ENCODE measurements around the gene GDI1.

Gene GDI1

DNA sequence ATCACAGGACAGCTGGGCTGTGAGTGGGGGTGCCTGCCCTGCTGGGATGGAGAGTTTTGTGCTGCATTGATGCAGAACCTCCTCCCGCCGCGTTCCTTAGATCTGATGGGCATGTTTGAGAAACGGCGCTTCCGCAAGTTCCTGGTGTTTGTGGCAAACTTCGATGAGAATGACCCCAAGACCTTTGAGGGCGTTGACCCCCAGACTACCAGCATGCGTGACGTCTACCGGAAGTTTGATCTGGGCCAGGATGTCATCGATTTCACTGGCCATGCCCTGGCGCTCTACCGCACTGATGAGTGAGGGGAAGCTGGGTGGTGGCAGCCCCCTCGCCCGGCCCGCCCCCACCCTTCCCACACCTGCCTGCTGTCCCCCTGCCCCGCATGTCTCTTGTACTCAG, 2.9 kb downstream of the GDI1 start:
- DNase-seq: no peak

DNA sequence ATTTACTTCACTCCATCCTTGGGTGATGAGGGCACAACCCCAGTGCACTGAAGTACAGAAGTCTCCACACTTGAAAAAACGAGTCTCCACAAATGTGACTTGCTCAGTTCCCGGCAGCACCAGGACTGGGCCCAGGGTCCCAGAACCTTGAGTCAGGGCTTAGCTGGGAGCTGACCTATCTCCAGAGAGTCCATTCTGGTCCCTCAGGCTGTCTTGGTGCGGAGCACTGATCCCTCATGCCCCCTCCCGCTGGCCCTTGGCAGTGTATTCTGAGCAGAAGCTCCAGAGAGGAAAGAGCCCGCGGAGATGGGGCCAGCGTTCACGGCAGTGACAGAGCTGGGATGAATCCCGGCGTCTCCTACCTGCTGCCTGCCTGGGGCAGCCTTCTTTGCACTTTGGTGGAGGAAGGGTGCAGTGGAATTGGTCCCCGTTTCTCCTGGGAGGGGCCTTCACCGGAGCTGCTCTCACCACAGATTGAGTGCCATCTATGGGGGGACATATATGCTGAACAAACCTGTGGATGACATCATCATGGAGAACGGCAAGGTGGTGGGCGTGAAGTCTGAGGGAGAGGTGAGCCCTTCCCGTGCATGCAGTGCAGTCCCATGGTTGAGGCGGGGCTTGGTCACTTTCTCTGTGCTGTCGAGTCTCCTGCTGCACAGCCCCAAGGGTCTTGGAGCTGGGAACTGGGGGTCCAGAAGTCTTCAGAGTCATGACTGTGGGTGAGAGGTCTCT, 3.8 kb downstream of the GDI1 start:
- DNase-seq: no peak

DNA sequence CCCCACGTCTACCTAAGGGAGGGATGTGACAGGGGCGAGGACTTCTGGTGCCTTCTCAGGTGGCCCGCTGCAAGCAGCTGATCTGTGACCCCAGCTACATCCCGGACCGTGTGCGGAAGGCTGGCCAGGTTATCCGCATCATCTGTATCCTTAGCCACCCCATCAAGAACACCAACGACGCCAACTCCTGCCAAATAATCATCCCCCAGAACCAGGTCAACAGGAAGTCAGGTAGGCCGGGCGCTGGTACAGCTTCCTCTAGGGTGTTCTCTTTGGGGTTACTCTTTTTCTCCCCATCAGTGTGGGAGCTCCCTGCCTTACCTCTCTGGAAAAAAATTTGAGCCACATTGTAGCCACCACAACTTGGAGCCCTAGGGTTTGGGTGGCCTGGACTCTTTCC, 4.6 kb downstream of the GDI1 start:
- no peak for DNase-seq

DNA sequence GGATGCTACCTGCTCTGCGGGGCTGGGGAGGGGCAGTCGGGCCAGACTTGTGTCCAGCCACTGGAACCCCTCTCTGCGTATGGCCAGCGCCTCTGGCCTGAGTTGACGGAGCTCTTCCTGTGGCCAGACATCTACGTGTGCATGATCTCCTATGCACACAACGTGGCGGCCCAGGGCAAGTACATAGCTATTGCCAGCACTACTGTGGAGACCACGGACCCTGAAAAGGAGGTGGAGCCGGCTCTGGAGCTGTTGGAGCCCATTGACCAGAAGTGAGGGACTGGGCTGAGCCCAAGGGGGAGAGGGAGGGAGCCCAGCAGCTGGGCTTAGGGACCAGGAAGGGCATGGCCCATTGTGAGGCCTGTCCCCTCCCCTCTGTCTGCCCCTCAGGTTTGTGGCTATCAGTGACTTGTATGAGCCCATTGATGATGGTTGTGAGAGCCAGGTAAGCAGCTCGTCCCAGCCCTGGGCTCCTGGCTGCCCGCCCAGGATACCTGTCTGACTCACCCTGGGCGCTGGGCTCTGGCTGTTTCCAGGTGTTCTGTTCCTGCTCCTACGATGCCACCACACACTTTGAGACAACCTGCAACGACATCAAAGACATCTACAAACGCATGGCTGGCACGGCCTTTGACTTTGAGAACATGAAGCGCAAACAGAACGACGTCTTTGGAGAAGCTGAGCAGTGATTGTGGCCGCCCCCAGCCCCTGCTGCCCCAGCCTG, 5.2 kb downstream of the GDI1 start:
- DNase-seq: no peak

DNA sequence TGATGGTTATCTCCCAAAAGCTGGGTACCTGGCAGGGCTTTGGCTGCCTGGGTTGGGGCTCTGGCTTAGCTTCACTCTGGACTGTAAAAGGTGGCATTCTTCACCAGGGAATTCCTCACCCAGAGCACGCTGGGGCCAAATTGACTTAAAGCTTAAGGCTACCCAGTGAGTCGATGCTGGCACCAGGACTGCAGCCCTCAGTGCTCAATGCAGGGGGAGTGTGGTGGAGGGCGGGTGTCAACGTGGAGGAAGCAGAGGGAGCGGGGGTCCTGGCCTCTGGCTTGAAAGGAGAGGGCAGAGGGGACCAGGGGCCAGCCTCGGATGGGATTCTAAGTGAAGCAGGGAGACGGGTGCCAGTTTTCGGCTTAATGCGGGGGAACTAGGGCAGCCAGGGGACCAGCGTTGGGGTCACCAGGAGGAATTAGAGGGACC, 6.5 kb downstream of the GDI1 start:
- no peak for DNase-seq

DNA sequence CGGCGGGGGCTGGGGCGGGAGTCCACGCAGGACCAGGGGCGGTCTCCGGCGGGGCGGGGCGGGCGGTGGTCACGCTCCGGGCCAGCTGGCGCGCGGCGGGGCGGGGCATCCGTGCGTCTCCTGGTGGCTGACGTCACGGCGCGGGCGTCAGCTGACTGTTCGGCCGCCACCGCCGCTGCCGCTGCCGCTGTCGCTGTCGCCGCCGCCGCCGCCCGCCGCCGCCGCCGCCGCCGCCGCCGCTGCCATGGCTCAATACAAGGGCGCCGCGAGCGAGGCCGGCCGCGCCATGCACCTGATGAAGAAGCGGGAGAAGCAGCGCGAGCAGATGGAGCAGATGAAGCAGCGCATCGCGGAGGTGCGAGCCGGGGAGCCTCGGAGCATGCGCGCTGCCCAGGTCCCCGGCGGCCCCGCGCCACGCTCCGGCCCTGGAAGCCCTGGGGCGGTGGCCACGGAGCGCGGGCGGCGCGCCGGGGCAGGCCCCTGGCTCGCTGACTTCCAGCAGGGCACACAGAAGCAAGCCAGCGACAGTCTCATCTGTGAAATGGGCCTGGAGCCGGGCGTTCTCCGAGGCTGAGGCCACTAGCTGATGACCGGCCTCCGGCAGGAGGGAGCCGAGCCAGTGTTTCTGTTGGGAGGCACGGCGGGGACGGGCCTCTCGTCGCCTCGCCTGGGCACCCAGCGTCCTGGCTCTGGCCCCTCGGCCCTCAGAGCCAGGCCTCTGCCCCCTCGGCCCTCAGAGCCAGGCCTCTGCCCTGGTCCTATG, 7.2 kb downstream of the GDI1 start, which contains the start of gene FAM50A:
FAM50A (plus strand) TSS at position 150 of the 763 bp plus-strand sequence; CDS start at position 245, 95 bp downstream.
- no peak for DNase-seq

DNA sequence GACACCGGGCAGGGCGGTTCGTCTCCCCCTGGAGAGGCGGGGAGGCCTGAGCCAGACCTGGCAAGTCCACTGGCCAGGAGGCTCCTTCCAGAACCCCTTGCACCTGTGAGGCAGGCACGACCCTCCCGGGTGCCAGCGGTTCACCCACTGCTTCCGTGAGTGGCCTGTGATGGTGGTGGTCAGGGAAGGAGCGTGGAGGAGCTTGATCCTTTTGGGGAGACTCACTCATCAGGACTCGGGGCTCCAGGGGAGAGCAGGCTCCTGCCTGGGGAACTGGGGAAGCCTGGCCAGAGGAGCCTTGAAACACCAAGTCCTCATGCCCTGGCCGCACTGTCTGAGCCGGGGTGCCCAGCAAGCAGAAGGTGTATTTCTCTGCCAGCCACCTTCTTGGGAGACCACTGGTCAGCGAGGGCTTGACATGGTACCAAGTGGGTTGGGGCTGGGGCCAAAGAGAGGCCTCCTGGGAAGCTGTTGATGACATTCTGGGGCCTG, 7.8 kb downstream of the GDI1 start:
- DNase-seq: no peak

DNA sequence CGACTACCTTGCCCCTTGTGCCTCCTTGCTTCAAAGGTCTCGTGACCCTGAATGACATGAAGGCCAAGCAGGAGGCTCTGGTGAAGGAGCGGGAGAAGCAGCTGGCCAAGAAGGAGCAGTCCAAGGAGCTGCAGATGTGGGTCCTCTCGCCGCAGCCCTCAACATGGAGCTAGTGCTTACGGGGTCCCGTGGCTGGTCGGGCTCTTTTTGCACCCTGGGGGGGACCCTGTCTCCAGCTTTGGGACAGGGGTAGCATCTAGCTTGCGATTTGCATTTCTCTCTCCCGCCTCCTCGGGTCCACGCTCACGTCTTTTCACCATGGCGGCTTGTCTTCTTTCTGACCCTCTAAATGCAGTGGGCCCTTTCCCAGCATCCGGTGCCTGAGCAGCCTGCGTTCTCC, 8.8 kb downstream of the GDI1 start:
- no peak for DNase-seq

DNA sequence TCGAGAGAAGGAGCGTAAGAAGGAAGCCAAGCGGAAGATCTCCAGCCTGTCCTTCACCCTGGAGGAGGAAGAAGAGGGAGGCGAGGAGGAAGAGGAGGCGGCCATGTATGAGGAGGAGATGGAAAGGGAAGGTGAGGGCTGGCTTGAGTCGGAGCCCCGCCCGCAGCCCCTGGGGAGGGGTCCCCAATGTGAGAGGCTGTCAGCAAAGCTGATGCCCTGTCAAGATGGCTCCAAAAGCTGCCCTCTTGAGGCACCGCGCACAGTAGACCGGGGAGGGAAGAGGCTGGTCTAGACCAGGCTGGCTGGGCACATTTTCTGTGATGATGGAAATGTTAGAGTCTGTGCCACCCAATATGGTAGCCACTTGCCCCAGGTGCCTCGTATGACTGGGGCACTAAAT, 9.5 kb downstream of the GDI1 start:
- no peak for DNase-seq

DNA sequence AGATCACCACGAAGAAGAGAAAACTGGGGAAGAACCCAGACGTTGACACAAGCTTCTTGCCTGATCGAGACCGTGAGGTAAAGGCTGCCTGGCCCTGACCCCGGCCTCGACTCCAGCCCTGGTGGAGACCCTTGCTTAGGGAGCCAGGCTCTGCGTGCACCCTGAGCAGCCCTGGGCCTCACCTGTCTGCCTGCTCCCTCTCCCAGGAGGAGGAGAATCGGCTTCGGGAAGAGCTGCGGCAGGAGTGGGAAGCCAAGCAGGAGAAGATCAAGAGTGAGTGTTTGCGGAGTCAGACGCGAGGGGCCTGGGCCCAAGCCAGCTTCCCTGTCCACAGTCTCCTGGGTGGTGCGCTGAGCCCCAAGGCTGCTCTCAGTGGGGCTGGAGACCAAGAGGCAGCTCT, 11.5 kb downstream of the GDI1 start:
- no peak for DNase-seq

DNA sequence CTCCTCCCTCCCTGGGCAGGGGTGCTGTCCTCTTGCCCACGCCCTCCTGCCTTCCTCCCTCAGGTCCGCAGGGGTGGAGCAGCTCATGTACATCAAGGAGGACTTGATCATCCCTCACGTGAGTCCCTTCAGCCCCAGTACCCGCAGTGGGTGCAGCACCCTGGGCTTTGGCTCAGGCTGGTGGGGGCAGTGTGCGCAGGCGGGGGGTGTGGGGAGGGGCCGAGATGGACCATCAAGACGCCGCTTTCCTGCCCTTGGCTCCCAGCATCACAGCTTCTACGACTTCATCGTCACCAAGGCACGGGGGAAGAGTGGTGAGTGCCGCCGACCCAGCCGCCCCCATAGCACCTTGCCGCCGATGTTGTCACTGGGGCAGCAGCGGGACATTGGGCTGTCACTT, 12.7 kb downstream of the GDI1 start:
- no peak for DNase-seq

DNA sequence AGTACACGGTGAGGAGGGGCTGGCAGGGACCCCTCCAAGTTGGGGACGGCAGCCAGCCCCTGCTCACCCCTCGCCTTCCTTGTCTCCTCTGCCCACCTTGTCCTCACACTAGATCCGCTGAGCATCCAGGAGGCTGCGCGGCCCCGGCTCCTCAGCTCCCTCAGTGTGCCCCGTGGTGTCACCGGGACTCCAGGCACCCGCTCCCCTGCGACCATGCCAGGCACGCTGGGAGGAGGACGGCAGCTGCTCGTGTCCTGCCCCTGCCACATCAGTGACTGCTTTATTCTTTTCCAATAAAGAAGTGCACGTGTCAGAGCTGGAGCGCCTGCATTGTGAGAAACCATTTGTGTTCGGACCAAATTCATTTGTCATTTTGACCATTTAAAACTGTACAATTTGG, 13.4 kb downstream of the GDI1 start:
- no peak for DNase-seq

DNA sequence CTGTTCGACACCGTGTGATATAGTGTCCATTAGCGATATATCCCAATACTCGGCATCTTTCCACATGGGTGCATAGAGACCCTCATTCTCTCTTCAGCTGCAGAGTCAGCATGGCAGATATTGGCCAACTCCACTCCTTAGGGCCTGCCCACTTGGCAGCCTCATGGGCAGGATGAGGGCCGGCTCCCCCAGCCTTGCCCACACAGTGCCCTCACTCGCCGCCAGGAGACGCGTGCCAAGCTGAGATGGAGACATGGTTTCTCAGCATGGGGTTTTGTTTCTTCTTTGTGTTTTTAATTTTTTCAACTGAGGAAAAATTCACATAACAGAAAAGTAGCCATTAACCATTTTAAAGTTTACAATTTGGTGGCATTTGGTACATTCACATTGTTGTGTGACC, 15.9 kb downstream of the GDI1 start:
- no peak for DNase-seq

DNA sequence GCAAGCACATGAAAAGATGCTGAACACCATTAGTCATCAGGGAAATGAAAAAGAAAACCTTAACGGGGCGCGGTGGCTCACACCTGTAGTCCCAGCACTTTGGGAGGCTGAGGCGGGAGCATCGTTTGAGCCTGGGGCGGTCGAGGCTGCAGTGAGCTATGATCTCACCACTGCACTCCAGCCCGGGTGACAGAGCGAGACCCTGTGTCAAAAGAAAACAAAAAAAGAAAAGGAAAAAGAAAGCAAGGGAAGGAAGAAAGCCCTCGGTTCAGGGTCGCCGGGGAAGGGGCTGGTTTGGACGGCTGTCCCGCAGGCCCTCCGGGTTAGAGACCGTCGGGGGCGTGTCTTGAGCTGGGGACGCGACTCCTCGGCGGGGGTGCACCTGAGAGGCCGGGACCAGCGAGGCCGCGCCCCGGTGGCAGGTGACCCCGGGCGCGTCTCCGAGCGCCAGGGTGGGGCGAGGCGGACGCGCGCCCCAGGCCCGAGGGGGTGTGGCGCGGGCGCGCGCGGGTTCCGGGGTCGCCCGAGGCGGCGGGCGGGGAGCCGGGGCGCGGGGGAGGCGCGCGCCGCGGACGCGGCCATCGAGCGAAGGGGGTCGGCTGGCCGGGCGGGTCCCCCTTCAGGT, 20.6 kb downstream of the GDI1 start:
- DNase-seq: no peak

DNA sequence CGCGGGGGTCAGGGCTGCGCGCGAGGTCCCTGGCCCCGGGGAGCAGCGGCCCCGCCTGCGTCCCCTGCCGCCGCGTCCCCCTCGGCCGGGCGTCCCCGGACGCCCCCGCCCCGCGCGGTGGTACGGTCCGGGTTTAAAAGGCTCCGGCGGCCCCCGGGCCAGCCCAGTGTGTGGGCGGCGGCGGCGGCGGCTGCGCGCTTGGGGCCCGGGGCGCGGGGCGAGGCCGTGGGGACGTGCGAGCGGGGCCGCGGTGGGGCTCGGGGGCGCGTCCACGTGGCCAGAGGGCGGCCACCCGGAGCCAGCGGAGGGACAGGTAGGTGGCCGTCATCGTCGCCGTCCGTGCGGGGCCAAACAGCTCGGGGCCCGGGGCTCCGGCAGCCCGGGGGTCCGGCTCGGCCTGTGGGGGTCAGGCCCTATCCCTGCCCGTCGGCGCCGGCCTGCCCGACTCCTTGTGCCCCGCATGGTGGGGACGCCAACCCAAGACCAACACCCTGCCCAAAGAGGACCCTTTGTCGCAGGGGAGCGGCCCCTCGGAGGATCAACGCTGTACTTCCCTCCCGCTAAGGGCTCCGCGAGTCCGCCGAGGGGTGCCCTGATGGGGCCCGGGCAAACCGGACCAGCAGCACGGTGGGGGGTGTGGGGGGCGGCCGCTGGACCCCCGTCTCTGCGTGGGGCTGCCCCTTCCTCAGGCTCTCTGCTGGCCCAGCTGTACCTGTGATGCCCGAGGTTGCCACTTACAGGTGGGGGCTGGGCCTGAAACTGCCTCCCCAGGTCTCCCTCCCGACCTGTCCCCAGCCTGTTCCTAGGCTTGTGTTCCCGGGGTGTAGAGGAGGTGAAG, 21.4 kb downstream of the GDI1 start, which contains the start of gene PLXNA3:
PLXNA3 (plus strand) TSS at position 166 of the 838 bp plus-strand sequence. CDS start 1,903 bp downstream, outside the sequence.
- no peak for DNase-seq

DNA sequence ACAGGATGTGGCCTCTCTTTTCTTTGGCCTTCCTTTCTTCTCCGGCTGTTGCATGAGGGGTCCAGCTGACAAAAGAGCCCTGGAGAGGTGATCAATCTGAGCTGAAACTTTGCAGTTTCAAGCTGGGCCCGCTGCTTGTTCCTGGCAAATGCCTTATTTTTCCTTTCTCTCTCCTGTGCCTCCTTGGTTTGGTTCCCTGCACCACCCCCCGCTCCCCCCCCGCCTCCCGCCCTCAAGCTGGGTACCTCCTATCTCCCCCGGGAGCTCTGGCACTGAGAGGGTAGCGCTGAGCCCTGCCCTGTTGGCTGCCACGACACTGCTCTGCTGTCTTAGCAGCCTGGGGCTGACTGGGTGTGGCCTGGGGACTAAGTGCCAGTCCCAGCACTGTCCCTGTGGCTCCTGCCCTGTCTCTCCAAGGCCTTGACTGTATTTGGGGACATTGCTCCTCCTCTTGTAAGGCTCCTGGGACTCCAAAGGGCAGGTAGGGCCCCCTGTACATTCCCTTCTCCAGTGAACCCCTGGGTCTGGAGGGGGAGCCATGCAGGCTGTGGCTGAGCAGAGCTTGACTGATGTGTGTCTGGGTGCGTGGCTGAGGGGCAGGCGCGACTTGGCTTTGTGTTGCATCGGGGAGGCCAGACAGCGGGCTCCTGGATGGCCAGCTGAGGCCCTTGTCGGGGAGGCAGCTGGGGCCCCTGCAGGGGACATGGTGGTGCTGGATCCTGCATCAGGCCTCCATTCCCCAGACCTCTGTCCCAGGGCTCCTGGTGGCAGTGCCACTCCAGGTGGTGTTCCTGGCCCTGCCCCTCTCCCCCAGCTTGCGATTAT, 22.2 kb downstream of the GDI1 start:
- no peak for DNase-seq

DNA sequence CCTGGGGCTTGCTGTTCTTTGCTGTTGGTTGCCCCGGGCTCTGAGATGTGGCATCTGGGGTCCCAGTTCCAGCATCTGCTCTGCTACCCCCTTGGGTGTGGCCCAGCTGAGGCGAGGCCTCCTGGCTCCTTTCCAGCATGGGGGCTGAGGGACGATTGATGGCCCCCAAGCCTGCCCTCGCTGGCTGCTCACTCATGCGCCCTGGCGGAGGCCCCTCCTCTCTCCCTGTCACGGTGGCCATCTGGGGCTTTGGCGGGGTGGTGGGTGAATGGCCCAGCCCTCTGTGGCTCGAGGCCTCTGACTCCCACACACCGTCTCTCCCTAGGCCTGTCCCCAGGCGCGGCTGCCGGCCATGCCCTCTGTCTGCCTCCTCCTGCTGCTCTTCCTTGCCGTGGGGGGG, 22.9 kb downstream of the GDI1 start:
- no peak for DNase-seq

DNA sequence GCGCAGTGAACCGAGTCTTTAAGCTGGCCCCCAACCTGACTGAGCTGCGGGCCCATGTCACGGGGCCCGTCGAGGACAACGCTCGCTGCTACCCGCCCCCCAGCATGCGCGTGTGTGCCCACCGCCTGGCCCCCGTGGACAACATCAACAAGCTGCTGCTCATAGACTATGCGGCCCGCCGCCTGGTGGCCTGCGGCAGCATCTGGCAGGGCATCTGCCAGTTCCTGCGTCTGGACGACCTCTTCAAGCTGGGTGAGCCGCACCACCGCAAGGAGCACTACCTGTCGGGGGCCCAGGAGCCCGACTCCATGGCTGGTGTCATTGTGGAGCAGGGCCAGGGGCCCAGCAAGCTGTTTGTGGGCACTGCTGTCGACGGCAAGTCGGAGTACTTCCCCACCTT, 23.4 kb downstream of the GDI1 start:
- no peak for DNase-seq

DNA sequence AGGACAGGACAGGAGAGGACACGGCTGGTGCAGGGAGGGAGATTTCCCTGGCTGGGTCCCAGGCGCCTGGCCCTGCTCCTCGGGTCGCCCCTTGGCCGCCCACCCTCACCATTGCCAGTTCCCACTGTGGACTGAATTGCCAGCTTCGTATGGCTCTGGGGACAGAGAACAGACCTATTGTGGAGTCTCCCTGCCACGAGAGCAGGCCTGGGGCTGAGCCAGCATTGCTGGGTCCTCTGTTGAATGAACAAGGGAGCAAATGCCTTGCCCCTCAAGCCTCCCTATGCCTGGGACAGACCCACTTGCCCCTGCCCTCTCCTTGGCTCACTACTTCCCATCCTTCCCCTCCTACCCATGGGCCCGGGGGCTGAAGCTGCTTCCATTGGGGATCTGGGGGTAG, 25.4 kb downstream of the GDI1 start:
- DNase-seq: no peak

DNA sequence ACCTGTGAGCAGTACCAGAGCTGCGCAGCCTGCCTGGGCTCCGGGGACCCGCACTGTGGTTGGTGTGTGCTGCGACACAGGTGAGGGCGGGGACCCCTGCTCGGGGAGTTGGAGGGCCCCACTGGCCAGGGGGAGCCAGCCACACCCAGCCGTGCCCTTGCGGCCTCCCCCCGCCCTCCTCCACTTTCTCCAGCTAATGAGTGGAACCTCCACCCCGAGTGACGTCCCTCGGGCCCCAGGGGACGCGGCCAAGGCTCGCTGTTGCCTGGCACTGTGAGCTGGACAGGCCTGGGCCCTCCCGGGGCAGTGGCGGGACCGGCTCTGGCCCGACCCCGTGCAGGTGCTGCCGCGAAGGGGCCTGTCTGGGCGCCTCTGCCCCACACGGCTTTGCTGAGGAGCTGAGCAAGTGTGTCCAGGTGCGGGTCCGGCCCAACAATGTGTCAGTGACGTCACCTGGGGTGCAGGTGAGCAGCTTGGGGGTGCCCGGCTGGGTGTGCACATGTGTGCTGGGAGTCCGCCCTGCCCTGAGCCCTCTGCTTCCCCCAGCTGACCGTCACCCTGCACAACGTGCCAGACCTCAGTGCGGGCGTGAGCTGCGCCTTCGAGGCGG, 26.8 kb downstream of the GDI1 start:
- DNase-seq: no peak

Data from cortex of kidney (tissue), 1 donor.